Measurements from ENCODE around the gene TARS3.

DNA sequence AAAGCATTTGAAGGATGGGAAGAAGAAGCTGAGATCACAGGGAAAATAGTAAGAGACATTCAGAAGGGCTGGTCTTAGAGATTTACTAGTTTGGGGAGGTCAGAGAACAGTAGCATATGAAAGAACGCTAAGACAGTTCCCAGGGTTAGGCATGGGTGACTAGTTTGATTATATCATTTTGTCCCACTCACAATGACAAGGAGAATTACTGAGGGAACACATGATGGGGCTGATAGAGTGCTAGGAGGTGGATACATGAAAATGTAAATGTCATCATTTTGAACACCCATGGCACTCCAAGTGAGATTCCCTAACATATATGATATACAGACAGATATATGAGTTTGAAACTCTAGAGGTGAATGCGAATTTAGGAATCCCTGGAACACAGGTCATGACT is 9.3 kb upstream of the TARS3 start:
- no peak for TF ChIP-seq POLR2A (IDR thresholded peaks at IDR 0.05)
- TF ChIP-seq, protein P1, sequence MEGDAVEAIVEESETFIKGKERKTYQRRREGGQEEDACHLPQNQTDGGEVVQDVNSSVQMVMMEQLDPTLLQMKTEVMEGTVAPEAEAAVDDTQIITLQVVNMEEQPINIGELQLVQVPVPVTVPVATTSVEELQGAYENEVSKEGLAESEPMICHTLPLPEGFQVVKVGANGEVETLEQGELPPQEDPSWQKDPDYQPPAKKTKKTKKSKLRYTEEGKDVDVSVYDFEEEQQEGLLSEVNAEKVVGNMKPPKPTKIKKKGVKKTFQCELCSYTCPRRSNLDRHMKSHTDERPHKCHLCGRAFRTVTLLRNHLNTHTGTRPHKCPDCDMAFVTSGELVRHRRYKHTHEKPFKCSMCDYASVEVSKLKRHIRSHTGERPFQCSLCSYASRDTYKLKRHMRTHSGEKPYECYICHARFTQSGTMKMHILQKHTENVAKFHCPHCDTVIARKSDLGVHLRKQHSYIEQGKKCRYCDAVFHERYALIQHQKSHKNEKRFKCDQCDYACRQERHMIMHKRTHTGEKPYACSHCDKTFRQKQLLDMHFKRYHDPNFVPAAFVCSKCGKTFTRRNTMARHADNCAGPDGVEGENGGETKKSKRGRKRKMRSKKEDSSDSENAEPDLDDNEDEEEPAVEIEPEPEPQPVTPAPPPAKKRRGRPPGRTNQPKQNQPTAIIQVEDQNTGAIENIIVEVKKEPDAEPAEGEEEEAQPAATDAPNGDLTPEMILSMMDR (IDR thresholded peaks at IDR 0.05) = no peak

Data from Peyer's patch (tissue), 4 donors.